Measurements from ENCODE around the gene CACNB4.

Gene CACNB4

DNA sequence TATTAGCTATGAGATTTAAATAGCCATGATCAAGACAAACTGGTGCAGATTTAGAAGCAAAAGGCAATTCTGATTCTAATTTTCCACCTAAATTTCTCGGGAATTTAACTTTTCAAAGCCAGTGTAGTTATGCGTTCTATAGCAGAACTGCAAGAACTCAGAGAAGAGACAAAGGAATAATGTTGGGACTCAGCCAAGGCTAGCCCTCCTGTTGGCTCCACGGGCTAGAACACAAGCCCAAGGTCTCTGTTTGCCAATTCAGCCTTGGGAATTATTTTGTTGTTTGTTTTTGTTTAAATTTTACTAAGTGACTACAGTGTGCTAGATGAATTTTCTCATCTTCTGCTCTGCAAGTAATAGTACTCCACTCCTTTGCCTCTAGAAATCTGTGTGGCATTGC, 121.2 kb downstream of the CACNB4 start:
- in situ Hi-C loops (cut with MboI; ENCODE audit: low sequenced_read_pairs) = no loop called here

DNA sequence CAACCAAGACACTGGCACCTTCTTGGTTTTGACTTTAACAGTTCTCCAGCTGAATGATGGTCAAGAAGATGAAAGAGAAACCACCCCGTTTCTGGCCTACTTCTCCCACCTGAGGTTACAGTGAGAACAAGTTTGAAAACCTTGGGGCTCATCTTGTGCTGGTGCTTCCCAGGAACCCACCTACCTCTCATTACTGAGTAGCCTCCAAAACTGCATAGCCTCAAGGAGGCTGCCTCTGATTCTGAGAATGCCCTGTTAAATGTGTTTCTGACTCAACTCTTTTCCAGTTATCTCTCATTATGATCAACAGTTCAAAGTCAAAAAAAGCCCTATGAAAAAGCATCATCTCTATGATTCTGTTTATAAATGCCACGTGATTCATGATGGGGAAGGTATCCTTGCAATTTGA, 121.9 kb downstream of the CACNB4 start:
- in situ Hi-C loops (cut with MboI; ENCODE audit: low sequenced_read_pairs) = no loop called here

DNA sequence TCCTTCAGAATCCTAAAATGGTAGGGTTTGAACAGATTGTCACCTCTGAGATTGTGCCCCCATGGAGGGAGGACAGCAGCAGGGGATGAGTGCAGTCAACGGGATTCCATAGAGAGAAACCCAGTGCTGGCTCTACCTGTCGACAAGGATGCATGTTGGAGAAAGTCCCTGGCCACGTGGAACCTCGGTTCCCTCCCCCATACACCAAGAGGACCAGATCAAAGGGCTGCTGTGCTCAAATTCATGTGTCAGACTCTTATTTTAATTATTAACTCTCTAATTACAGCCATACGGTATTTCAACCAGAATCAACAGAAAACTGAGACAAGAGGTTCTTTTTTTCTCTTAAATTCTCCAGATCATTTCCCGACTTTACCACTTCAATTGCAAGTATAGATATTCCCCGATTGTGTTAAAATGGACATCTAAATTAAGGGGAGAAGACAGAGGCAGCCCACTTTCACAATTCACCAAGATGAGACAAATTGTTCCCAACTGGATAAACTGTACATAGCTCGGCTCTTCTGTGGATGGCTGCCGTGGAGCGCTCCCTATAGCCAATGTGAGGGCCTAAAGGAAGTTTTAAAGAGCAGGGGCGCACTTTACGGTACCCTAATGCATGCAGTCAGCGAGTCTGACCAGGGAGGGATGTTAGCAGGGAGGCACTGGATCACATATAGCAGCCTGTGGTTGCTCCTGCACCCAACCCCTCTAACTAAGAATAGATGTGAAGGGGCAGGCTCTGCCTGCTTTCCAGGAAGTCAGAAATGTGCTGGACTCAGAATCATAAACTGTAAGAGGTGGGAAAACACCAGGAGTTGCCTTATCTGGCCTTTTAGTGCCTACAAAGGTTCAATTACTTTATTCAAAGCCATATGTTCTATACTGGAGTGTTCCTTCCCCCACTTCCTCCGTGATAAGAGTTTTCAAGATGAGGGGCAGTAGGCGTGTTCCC, 123.1 kb downstream of the CACNB4 start:
- in situ Hi-C loops (cut with MboI; ENCODE audit: low sequenced_read_pairs) = no loop called here

DNA sequence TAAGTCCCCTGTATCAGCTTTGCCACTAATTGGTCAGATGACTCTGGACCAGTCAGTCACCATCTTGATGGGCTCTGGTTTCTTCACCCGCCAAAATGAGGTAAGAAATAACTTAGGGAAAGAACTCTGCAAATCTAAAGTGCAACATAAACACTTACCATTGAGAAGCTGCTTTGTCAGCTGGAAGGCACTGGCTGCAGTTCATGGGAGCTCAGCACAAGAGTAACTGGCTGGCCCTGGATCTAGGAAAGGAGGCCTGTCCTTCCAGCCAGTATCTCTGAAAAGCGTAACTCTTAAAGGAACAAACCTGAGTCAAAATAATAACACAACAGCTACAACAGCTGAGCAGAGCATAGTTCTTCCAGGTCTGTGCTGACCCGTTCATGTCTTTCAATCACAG, 123.9 kb downstream of the CACNB4 start:
- in situ Hi-C loops (cut with MboI; ENCODE audit: low sequenced_read_pairs) = no loop called here

DNA sequence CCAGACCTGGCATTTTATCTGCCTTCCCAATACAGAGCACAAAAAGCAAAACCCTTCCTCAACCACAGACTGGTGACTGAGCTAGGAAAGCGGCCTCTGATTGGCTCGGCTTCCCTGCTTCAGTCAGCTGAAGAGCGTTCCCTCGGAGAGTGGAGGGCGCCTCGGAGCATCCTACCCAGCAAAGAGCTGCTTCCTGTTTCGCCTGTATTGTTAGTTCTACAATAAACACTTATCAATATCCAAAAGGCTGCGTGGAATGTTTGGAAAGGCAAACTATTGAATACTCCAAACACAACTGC, 125.0 kb downstream of the CACNB4 start:
- in situ Hi-C loops (cut with MboI; ENCODE audit: low sequenced_read_pairs) = no loop called here

DNA sequence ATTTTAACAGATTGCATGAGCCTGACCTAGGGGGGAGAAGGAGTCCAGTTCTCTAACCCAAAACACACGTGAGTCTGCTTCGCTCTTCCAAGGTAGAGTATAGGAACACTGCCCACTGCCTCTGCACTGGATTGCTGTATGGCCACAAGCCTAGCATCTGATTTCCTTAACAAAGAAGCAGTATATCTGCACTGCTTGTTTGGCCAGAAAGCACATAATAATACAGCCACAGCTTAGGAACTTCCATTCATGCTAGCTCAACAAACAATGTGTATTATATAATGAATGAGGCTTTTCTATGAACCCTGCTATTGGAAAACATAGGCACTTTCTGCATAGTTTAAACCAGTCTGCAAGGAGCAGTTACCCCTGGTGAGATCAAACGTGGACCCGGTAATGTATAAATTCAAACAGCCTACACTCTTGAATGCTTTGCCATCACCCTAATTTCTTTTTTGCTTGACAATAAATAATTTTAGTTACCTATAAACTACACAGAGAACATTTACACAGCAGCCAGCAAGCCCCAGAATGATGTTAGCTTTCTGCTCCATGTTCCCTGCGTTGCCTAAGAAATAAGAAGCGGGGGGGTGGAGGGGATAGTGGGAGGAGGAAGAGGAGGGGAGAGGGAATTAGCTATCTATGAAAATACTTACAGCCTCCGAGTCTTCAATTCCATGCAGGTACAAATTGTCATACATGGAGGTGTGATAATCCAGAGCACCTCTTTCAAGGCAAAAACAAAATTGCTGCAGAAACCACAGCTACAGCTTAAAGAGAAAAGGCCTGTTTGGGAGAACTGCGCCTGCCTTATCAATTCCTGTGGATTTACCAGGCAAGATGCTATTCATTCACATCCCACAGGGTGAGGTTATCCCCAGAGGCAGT, 125.6 kb downstream of the CACNB4 start:
- in situ Hi-C loops (cut with MboI; ENCODE audit: low sequenced_read_pairs) = no loop called here

DNA sequence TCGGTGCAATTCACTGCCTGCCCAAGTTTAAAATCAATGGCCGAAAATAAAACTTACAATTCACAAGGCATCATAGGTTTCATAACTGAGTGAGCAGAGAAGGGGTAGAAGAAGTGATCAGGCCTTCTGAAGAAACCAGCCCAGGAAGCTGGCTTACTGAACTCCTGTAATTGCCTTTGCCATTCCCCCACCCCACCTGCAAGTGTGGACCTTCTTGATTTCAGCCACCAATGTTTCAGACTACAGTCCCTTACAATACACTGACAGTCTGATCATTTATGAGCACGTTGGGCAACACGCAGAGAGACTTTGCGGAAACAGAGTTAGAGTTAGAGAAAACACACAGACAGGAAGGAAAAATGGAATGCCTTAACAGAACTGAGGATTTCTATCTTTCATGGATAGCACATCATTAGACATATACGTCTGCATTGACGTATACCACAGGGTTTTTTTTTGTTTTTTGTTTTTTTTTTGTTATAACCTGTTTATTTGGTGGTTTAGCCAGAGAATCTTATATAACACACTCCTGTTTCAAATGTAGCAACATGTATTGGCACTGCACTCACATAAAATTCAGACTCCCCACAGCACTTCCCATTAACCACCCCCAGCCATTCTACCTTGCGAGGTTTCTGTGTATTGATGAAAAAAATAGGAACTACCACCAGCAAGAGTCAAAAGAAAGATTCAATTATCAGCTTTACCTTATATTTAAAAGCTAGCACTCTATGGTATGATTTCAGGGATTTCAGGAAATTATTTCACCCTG, 126.4 kb downstream of the CACNB4 start:
- in situ Hi-C loops (cut with MboI; ENCODE audit: low sequenced_read_pairs) = no loop called here

DNA sequence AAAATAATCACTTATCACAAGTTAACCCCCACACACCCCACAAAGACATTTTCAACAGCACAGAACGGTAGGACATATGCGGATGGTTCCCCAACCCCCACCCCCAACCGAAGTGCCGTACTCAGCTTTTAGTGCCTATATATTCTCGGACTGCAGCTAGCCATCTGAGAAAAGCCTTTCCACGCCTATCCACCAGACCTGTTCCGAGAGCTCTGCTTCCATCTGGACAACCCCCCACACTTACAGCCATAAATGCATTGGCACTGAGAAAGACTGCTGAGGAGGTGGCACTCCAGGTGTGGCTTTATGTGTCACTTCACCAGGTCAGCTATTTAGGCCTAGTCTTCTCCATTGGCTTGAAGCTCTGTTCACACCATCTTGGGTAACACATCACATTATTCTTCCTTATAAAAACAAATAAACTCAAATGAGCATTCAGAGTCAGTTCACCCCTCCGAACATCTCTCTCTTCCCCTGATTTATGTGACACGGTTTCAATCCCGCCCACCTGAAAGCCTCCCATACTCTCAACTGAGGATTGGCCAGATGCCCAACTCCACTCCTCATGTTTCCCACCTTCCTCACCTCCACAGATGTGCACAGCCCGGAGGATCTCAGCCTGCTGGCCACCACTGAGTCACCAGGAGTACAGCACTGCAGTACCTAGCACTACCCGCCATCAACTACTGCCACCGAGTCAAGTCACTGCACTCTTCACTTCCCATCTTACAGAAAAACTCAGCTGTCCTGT, 127.4 kb downstream of the CACNB4 start:
- in situ Hi-C loops (cut with MboI; ENCODE audit: low sequenced_read_pairs) = no loop called here

DNA sequence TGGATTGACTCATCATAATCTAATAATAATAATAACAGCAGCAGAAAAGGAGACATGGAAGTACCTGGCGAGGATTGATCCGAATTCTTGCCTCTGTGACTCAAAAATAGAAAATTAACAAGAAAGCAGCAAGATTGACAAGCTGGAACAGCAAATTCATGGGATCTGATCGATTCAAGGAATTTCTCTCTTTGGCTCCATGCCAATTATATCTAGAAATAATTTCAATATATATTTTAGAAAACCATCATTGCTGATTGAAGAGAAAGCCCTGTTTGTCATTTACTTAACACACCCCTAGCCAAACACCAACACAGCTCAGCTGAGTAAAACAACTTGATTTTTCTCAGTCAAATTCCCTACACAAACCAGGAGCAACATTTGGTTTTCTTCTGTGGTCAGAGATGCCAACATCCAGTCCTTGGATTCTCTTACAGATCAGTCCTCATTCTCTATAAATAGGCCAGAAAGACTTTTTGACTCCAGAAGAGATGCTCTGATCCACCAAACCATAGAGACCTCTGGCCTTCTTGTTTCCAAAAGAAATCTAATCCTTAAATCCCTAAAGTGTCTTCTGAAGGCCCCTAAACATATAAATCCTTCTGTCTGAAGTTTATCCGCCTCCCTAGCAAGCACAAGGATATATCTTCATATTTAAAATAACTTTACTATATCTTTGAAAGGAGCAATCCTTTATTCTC, 129.9 kb downstream of the CACNB4 start:
- in situ Hi-C loops (cut with MboI; ENCODE audit: low sequenced_read_pairs) = no loop called here

DNA sequence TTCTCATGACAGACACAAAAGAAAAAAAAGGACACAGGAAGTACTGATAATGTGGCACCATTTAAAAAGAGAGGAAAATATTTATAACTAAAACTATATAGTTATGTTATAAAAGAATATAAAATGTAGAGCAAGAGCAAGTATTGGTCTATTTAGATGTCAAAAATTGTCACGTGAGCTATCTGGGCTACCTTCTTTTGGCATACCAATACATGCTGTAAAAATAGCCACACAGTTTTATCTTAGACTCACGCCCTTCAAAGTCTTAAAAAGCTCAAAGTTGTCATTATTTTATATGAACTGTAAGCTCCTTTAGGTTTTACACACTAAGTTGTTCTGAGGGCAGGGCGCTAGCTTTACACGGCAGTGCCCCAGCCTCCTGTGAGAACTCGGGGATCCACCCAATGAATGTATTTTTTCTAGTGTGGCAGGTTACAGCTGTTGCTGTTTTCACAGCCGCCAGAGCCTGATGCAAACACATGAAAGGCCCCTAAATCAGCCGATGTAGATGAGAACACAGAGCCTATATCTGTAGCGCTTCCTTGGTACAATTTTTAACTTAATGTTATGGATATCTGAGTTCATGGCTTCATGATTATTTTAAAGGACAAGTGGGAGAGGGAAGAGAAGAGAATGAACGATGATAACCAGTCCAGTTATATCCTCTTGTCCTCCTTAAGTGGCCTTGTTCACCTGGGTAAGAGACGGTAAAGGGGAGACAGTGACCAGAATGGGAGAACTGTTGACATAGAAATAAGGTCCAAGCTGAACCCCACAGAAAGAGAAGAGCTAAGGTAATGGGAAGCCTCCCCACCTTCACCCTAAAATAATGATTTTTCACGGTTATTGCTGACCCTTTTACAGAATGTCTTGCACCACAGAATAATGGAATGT, 130.8 kb downstream of the CACNB4 start:
- in situ Hi-C loops (cut with MboI; ENCODE audit: low sequenced_read_pairs) = no loop called here

DNA sequence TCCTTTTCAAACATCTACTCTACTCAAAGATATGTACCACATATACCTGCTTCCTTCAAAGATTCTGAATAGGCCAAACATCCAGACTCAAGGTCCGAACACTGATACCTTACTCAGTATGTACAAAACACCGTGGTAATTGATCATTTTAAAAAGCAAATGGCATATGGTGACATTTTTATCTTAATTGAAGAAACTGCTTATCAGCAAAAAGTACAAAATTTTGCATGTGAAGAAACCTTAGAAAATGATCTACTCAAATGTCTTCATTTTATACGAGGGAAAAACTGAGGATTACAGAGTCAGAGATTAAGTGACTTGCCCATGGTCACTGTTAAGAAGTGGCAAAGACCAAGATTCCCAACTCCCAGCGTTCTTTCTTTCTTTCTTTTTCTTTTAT, 133.0 kb downstream of the CACNB4 start:
- in situ Hi-C loops (cut with MboI; ENCODE audit: low sequenced_read_pairs) = no loop called here

DNA sequence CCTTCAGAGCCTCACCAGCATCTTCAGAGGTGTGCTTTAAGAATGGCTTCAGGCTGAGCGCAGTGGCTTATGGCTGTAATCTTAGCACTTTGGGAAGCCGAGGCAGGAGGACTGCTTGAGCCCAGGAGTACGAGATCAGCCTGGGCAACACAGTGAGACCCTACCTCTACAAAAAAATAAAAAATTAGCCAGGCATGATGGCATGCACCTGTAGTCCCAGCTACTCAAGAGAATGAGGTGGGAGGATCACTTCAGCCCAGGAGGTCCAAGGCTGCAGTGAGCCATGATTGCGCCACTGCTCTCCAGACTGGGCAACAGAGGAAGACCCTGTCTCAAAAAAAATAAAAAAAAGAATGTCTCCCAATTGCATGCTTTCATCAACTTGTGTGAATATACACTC, 137.3 kb downstream of the CACNB4 start:
- in situ Hi-C loops (cut with MboI; ENCODE audit: low sequenced_read_pairs) = no loop called here

DNA sequence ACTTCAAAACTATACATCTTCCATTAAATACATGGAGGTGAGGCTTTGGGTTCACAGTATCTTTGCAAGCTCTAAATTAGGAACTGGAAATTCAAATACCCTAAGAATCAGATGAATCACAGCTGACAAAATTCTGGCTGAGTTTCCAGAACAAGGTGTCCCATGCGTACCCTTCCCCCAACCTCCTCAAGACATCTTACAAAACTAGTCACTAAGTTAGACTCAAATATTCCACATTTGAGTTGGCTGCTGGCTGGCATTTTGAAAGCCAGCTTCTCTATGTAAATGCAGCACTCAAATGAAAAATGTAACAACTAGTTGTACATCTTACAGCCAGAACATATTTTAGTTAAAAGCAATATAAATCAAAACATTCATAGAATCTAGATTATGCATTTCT, 139.6 kb downstream of the CACNB4 start:
- in situ Hi-C loops (cut with MboI; ENCODE audit: low sequenced_read_pairs) = no loop called here

DNA sequence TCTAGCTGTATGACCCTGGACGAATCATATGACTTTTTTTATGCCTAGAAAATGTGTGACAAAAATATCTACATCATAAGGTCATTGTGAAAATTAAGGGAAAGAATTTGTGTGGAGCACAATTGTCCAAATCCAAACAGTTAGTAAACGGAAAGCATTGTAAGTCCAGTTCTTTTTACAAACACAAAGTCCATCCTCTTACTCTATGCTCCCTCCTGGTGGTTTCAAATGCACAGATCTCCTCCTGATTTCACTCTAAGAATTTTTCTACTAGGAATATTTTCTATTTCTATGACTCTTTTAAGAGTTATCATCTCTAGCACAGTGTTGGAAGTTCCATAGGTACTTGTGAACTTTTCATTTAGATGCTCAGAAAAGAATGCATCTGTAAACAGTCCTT, 145.4 kb downstream of the CACNB4 start:
- in situ Hi-C loops (cut with MboI; ENCODE audit: low sequenced_read_pairs) = no loop called here

DNA sequence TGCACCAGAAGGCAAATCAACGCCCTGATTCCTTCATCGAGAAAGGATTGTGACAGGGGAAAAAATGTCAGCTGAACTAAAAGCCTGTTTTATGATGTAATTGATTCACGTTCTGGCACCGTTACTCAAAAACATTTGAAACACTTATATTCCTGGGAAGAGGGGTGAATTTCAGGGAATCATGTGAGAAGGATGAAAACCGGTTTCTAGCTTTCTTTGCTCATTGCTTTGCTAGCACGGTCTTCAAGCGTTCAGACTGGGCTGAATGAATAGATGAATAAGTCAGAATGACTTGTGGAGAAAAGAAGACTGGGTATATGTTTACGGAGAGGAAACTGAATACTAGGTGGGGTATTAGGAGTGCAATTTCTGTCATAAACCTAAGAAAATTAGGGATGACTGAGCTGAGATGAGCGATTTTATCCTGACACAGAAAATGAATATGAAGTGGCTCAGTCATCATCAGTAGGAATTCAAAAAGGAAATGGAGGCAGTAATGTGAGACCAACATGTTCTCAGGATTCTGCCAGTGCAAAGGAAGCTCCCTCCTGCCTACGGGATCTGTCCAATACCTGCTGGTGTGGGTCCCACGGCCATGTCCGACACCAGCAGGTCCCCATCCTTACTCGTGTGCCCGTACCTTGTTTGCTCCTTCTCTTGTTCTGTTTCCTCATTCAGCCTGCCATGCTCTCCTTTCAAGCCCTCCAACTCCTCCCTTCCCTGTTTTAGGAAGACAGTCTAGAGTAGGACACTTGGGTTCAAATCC, 146.0 kb downstream of the CACNB4 start:
- in situ Hi-C loops (cut with MboI; ENCODE audit: low sequenced_read_pairs) = no loop called here

DNA sequence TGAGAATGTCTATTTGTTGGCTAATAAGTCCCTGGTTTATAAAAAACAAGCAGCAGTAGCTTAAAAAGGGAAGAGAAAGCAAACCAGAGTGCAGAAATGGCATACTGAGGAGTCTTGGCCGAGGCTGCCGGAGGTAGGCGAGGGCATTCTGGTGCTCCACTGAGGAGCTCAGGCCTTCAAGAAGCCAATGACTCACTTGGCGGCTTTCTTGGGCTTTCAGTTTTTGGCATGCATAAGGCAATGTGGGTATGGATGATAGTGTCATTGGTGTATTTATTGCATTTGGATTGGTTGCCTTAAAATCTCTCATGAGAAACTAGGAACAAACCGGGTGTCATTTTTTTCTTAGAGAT, 151.1 kb downstream of the CACNB4 start:
- in situ Hi-C loops (cut with MboI; ENCODE audit: low sequenced_read_pairs) = no loop called here

DNA sequence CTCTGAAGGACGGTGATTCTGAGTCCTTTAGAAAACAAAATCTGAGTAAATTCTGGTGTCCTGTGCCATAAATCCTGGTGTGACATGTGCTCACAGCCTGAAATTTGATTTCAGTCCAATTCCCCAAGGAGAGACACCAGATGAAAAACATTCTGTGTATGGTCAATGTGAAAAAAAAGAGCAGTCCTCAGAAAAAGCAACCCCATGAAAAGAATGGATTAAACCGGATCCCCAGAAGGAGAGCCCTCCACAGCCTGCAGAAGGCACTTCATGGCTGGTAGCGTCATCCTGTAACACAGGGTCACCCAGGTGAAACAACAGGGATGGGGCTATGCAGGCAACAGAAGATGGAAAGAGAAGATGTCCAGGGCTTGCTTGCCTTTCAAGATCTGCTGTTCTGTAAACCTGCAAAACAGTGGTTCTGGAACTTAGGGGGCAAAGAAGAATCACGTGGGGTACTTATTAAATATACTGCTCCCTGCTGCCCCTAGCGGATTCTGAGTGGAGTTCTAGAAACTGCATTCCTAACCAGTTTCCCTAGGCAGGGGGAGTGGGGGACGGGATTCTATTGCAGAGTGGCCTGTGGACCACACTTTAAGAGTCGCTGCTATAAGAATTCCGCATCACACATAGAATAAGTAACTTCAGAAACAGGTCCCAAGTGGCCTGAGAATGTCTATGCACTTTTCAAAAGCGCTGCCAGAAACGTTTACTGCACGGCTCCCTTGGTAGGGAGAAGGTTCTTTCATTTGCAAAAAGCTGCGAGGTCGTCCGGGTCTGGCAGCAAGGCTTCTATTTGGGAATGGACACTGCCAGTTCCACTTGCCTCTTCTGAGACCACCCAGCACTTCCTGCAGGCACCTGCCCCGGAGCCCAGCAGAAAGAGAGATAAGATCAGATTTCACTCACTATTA, 151.7 kb downstream of the CACNB4 start:
- in situ Hi-C loops (cut with MboI; ENCODE audit: low sequenced_read_pairs) = no loop called here
